IMR-90 (cell line): Measurements from ENCODE around the gene LRRC15. TPM values are rescaled to one million over a fixed set of nuclear protein-coding genes. Genes with fewer than 3 reads are reported as not detected.

Experiments
- ATAC-seq: fragments of 200-7000 bp; cut with Tn5 transposase; 2 replicates; pipeline ENCODE4 v1.9.1; 2020; ENCODE audit warnings: low read depth, mild to moderate bottlenecking, moderate library complexity
- BruUV-seq: library from RNA; stranded (reverse); fragments of 400-500 nt; replicated peaks from 2 replicates; lab custom pipeline; 2021; lab: Mats Ljungman, UMichigan
- CTCF ChIA-PET: fragments of 300-600 bp; formaldehyde crosslinking; extraction: SDS; loops from one replicate; lab custom pipeline; 2021; ENCODE audit warnings: antibody characterized with exemption; lab: Yijun Ruan, JAX
- POLR2A ChIA-PET: fragments of 300-600 bp; sonication (Branson Sonifier 250); formaldehyde crosslinking; loops from one replicate; lab custom pipeline; 2022; ENCODE audit warnings: antibody characterized with exemption; ENCODE audit not compliant: unreplicated experiment; lab: Charles Lee
- DNase-seq: peaks from one replicate; pipeline ENCODE4 v3.0.0; 2013
- H2AFZ ChIP-seq: replicated peaks from 2 replicates; pipeline ENCODE3; 2013; ENCODE audit warnings: low read length, mild to moderate bottlenecking; ENCODE audit not compliant: poor library complexity
- H2AK5ac ChIP-seq: 2 replicates; pipeline ENCODE4 v1.6.1; 2013; ENCODE audit warnings: low read depth, low read length, inconsistent platforms
- H2AK9ac ChIP-seq: replicated peaks from 2 replicates; pipeline ENCODE3; 2013; ENCODE audit warnings: mild to moderate bottlenecking, low read depth, low read length, moderate library complexity; ENCODE audit not compliant: poor library complexity
- H2BK120ac ChIP-seq: 2 replicates; pipeline ENCODE4 v1.6.1; 2013; ENCODE audit warnings: low read depth, low read length, inconsistent platforms
- H2BK15ac ChIP-seq: 3 replicates; pipeline ENCODE4 v1.6.1; 2013; ENCODE audit warnings: low read depth, low read length, inconsistent platforms
- H2BK20ac ChIP-seq: 2 replicates; pipeline ENCODE4 v1.6.1; 2013; ENCODE audit warnings: low read depth, mild to moderate bottlenecking, inconsistent platforms, low read length, moderate library complexity
- H2BK5ac ChIP-seq: 2 replicates; pipeline ENCODE4 v1.6.1; 2013; ENCODE audit warnings: mild to moderate bottlenecking, low read depth, low read length, inconsistent platforms; ENCODE audit not compliant: poor library complexity, severe bottlenecking
- H3K14ac ChIP-seq: replicated peaks from 2 replicates; pipeline ENCODE4 v1.6.1; 2013; ENCODE audit warnings: low read depth, low read length, inconsistent platforms
- H3K18ac ChIP-seq: 2 replicates; pipeline ENCODE4 v1.6.1; 2013; ENCODE audit warnings: low read depth, low read length, control low read depth
- H3K23ac ChIP-seq: 2 replicates; pipeline ENCODE4 v1.6.1; 2013; ENCODE audit warnings: low read depth, low read length, inconsistent platforms
- H3K27ac ChIP-seq: 2 replicates; pipeline ENCODE4 v1.5.1; 2013; ENCODE audit warnings: mild to moderate bottlenecking, control low read depth, low read length; ENCODE audit not compliant: insufficient read depth
- H3K27me3 ChIP-seq: 2 replicates; pipeline ENCODE4 v1.6.1; 2013; ENCODE audit warnings: low read length; ENCODE audit not compliant: control insufficient read depth, insufficient read depth
- H3K36me3 ChIP-seq: 2 replicates; pipeline ENCODE4 v1.6.1; 2013; ENCODE audit warnings: low read length, mixed read lengths; ENCODE audit not compliant: control insufficient read depth, insufficient read depth
- H3K4ac ChIP-seq: 2 replicates; pipeline ENCODE4 v1.6.1; 2013; ENCODE audit warnings: low read depth, low read length, inconsistent platforms
- H3K4me1 ChIP-seq: 2 replicates; pipeline ENCODE4 v1.6.1; 2013; ENCODE audit warnings: low read length, mixed read lengths; ENCODE audit not compliant: control insufficient read depth, insufficient read depth
- H3K4me2 ChIP-seq: 2 replicates; pipeline ENCODE4 v1.6.1; 2013; ENCODE audit warnings: low read depth, mild to moderate bottlenecking, control low read depth, low read length, moderate library complexity
- H3K4me3 ChIP-seq: 2 replicates; pipeline ENCODE4 v1.5.1; 2013; ENCODE audit warnings: low read depth, mild to moderate bottlenecking, control low read depth, low read length, moderate library complexity; ENCODE audit not compliant: insufficient read depth
- H3K56ac ChIP-seq: 2 replicates; pipeline ENCODE4 v1.6.1; 2013; ENCODE audit warnings: low read length, inconsistent platforms; ENCODE audit not compliant: insufficient read depth; ENCODE audit errors: extremely low read depth
- H3K79me1 ChIP-seq, 2 experiments: 2 replicates each; pipeline ENCODE4 v1.6.1; 2013; ENCODE audit warnings: low read length in 2 of 2, inconsistent platforms in 1 of 2, low read depth in 1 of 2
- H3K9ac ChIP-seq: 2 replicates; pipeline ENCODE4 v1.6.1; 2013; ENCODE audit warnings: low read depth, low read length, control low read depth
- H3K9me1 ChIP-seq: 2 replicates; pipeline ENCODE4 v1.6.1; 2013; ENCODE audit warnings: low read length, inconsistent platforms; ENCODE audit not compliant: insufficient read depth
- H3K9me3 ChIP-seq: 2 replicates; pipeline ENCODE4 v1.6.1; 2013; ENCODE audit warnings: low read length; ENCODE audit not compliant: control insufficient read depth, insufficient read depth
- H4K20me1 ChIP-seq: 2 replicates; pipeline ENCODE4 v1.6.1; 2013; ENCODE audit warnings: low read length, inconsistent platforms; ENCODE audit not compliant: insufficient read depth
- H4K5ac ChIP-seq: 2 replicates; pipeline ENCODE4 v1.6.1; 2013; ENCODE audit warnings: mild to moderate bottlenecking, low read depth, low read length, control low read depth
- H4K8ac ChIP-seq, 2 experiments: 2 replicates each; pipeline ENCODE4 v1.6.1; 2013; ENCODE audit warnings: low read depth in 2 of 2, low read length in 2 of 2, control low read depth in 1 of 2, inconsistent platforms in 1 of 2
- H4K91ac ChIP-seq: 2 replicates; pipeline ENCODE4 v1.6.1; 2013; ENCODE audit warnings: low read depth, low read length, inconsistent platforms; ENCODE audit not compliant: insufficient read depth
- CTCF ChIP-seq: conservative IDR thresholded peaks from 2 replicates; pipeline ENCODE4 v1.5.1; 2012; ENCODE audit warnings: mild to moderate bottlenecking, low read depth, low read length, improper control_type of control experiment
- ELK1 ChIP-seq: fragments of 150-350 bp; IDR thresholded peaks from 2 replicates; pipeline ENCODE4 v1.6.1; 2016; ENCODE audit warnings: low read depth, mild to moderate bottlenecking, low read length, moderate library complexity, borderline replicate concordance
- RCOR1 ChIP-seq: IDR thresholded peaks from 2 replicates; pipeline ENCODE4 v1.6.1; 2012; ENCODE audit warnings: mild to moderate bottlenecking, low read length, improper control_type of control experiment; ENCODE audit not compliant: insufficient replicate concordance
- SMC3 ChIP-seq: fragments of 150-350 bp; IDR thresholded peaks from 2 replicates; pipeline ENCODE4 v1.6.1; 2016; ENCODE audit warnings: low read depth, mild to moderate bottlenecking, antibody characterized with exemption, low read length, moderate library complexity
- WGBS, 2 experiments: methylation state at CpG; one replicate each; pipeline versions ENCODE4 v1.1.5 to v1.1.7; 2013; ENCODE audit warnings: missing lambda C conversion rate in 2 of 2; ENCODE audit not compliant: insufficient read length in 1 of 2; ENCODE audit errors: extremely low coverage in 2 of 2; 5-methylcytosine and 5-hydroxymethylcytosine counted together
- dilution Hi-C: fragments of 300-500 bp; cut with HindIII; formaldehyde crosslinking; loops from one replicate; pipeline ENCODE4 v1.14.3; 2018; ENCODE audit warnings: low sequenced_read_pairs; ENCODE audit not compliant: unreplicated experiment
- in situ Hi-C: fragments of 300-500 bp; cut with MboI; formaldehyde crosslinking; loops from 3 replicates; pipeline ENCODE4 v1.14.3; 2019; ENCODE audit warnings: low sequenced_read_pairs, inconsistent platforms, mixed read lengths
- intact Hi-C: fragments of 100-400 bp; cut with micrococcal nuclease; formaldehyde crosslinking; loops from 2 replicates; pipeline ENCODE4 v1.10.0; 2022
- polyA plus RNA-seq, 3 experiments: library from polyadenylated mRNA; depleted of rRNA; stranded (reverse); fragments of >200 nt; gene quantifications; 2 replicates each; pipeline ENCODE4 v1.2.3, GENCODE V29; 2012; ENCODE audit warnings: low replicate concordance in 1 of 3
- total RNA-seq: library from RNA; depleted of rRNA; stranded (reverse); fragments of >200 nt; gene quantifications from 2 replicates; pipeline ENCODE4 v1.2.3, GENCODE V29; 2012

Gene LRRC15
- total and polyA plus RNA-seq, 2 of the 4 experiments (the other 2 are of a cell fraction): 2.5 to 9.0 TPM

GRCh38 chr3:194314388-194315068 lies 55.0 kb downstream of the LRRC15 start:
- H4K20me1 ChIP-seq: no peaks in the 10 kb centered on the region
- in situ Hi-C loops: loop anchor here (5.0 to 10.0 kb wide), 3 partner anchors 177 to 650 kb away; partner anchors contain the start of gene HES1
- H2AK5ac ChIP-seq: no peak overlapping the region
- no peaks in the 10 kb centered on the region for H3K79me1 ChIP-seq
- H4K5ac ChIP-seq: no peak overlapping the region
- no peak overlapping the region for H3K56ac ChIP-seq
- H2AK9ac ChIP-seq: no peak overlapping the region
- no peak for ATAC-seq
- H3K36me3 ChIP-seq: no peaks in the 10 kb centered on the region
- H3K9ac ChIP-seq: no peak overlapping the region
- H2BK15ac ChIP-seq: no peak overlapping the region
- no peak overlapping the region for H3K23ac ChIP-seq
- no TSS peak for BruUV-seq
- no peak overlapping the region for H3K4me3 ChIP-seq
- H4K91ac ChIP-seq: no peak overlapping the region
- H3K14ac ChIP-seq: no peak overlapping the region
- no peak overlapping the region for H3K18ac ChIP-seq
- intact Hi-C loops: loop anchor here (1.0 to 10.0 kb wide), 8 partner anchors 177 to 1850 kb away; no protein-coding TSS in a partner anchor
- H2AFZ ChIP-seq: peak overlapping the region; percentile 90
- dilution Hi-C loops: no loop called here
- H3K4me1 ChIP-seq: peaks cover 3% of the 10 kb centered on the region; the same call in 1 of the 2 replicates
- peaks cover 12% of the 10 kb centered on the region for H3K9me3 ChIP-seq
- H2BK120ac ChIP-seq: no peak overlapping the region
- no peak overlapping the region for H2BK5ac ChIP-seq
- ChIA-PET POLR2A (interaction anchor here (0.5 kb wide), 1 partner anchor 173 kb away, joined by 4 read pairs; no protein-coding TSS in a partner anchor), CTCF (interaction anchor here (0.8 kb wide), 1 partner anchor 533 kb away, joined by 3 read pairs; no protein-coding TSS in a partner anchor)
- no peak overlapping the region for H3K4ac ChIP-seq
- H3K27ac ChIP-seq: no peak overlapping the region
- H3K9me1 ChIP-seq: no peaks in the 10 kb centered on the region
- H3K4me2 ChIP-seq: no peak overlapping the region; the same call in 1 of the 2 replicates
- no peak overlapping the region for H4K8ac ChIP-seq
- no peak overlapping the region for H2BK20ac ChIP-seq
- peaks cover 67% of the 10 kb centered on the region for H3K27me3 ChIP-seq
- no peak for DNase-seq
- no CpG with 5 or more reads among the region's 13 CpGs for WGBS, 2 experiments
- no peak for TF ChIP-seq RCOR1
- no peak for TF ChIP-seq SMC3
- no peak for TF ChIP-seq CTCF
- TF ChIP-seq ELK1: no peak
